ENCODE measurements around the gene TMEM38B.

- TF ChIP-seq CTCF (conservative IDR thresholded peaks at IDR 0.05) (no peak), EZH2 (IDR thresholded peaks at IDR 0.05; ENCODE audit: low read depth) (no peak)
Measured at GRCh38 chr9:105670775-105671174, 23.6 kb upstream of the TMEM38B start.

Measured in PC-9 (cell line).